Lung (tissue), 12 donors: Measurements from ENCODE around the gene KCTD10. TPM values are rescaled to one million over a fixed set of nuclear protein-coding genes. Genes with fewer than 3 reads are reported as not detected.
"Not testable (repeated sequence)": the region's sequence is repeated elsewhere in the genome, so short reads cannot be mapped to it uniquely, and the experiment has no call there.

Source experiments
- ATAC-seq: fragments of 200-7000 bp; cut with Tn5 transposase; one replicate; pipeline ENCODE4 v1.9.1; 2020; ENCODE audit warnings: moderate number of reproducible peaks; ENCODE audit not compliant: insufficient read depth, low FRiP score
- DNase-seq, 3 donors: peaks; one replicate each; pipeline ENCODE4 v3.0.0-alpha.2; 2013 to 2017
- H3K27ac ChIP-seq, 2 donors: one replicate each; pipeline ENCODE4 v1.5.1; 2013; ENCODE audit warnings: mild to moderate bottlenecking in 2 of 2, moderate library complexity in 2 of 2, control low read depth in 1 of 2, inconsistent platforms in 1 of 2, low read depth in 1 of 2, low read length in 1 of 2
- H3K27me3 ChIP-seq, 3 donors: one replicate each; pipeline ENCODE4 v1.5.1; 2013; ENCODE audit warnings: low read length in 2 of 3; ENCODE audit not compliant: control insufficient read depth in 3 of 3, insufficient read depth in 3 of 3
- H3K36me3 ChIP-seq, 4 donors: one replicate each; pipeline ENCODE4 v1.5.1; 2013; ENCODE audit warnings: low read length in 4 of 4, mild to moderate bottlenecking in 1 of 4, moderate library complexity in 1 of 4; ENCODE audit not compliant: control insufficient read depth in 4 of 4, insufficient read depth in 4 of 4
- H3K4me1 ChIP-seq, 5 donors: one replicate each; pipeline ENCODE4 v1.5.1; 2013; ENCODE audit warnings: low read length in 5 of 5, mild to moderate bottlenecking in 2 of 5, moderate library complexity in 1 of 5; ENCODE audit not compliant: control insufficient read depth in 5 of 5, insufficient read depth in 5 of 5
- H3K4me3 ChIP-seq: one replicate; pipeline ENCODE4 v1.5.1; 2013; ENCODE audit warnings: mild to moderate bottlenecking, control low read depth, moderate library complexity
- H3K9ac ChIP-seq, 2 donors: one replicate each; pipeline ENCODE4 v1.5.1; 2013; ENCODE audit warnings: low read length in 2 of 2, control low read depth in 1 of 2; ENCODE audit not compliant: insufficient read depth in 1 of 2
- H3K9me3 ChIP-seq, 4 donors: one replicate each; pipeline ENCODE4 v1.5.1; 2013; ENCODE audit warnings: low read length in 3 of 4, mild to moderate bottlenecking in 1 of 4, moderate library complexity in 1 of 4; ENCODE audit not compliant: control insufficient read depth in 4 of 4, insufficient read depth in 3 of 4
- CTCF ChIP-seq: IDR thresholded peaks from 2 replicates; pipeline ENCODE4 v1.5.1; 2012; ENCODE audit warnings: mild to moderate bottlenecking; ENCODE audit errors: control extremely low read depth, extremely low read depth
- WGBS, 2 donors: extraction: QIAGEN DNeasy Blood & Tissue Kit; methylation state at CpG; one replicate each; pipeline ENCODE4 v1.1.7; 2013; 5-methylcytosine and 5-hydroxymethylcytosine counted together
- polyA plus RNA-seq, 2 donors: library from polyadenylated mRNA; stranded (reverse); fragments of 200-250 nt; gene quantifications; one replicate each; pipeline ENCODE4 v1.2.1, GENCODE V29; 2013
- total RNA-seq, 2 donors: library from RNA; depleted of rRNA in 1 of 2; stranded (reverse); fragments of >200 nt in 1 of 2; gene quantifications; one replicate each; pipeline ENCODE4 v1.2.1, GENCODE V29; 2014 to 2021
- donor health status: control.
- donor health status: control.
- donor health status: Bipolar disorder and iron deficiency.
- donor health status: healthy.
- donor health status: DM: yes; HTN: yes; CAD: no.

KCTD10 gene
- total and polyA plus RNA-seq, 4 donors, result 21.7 to 72.6 (median 53.7) TPM

DNA sequence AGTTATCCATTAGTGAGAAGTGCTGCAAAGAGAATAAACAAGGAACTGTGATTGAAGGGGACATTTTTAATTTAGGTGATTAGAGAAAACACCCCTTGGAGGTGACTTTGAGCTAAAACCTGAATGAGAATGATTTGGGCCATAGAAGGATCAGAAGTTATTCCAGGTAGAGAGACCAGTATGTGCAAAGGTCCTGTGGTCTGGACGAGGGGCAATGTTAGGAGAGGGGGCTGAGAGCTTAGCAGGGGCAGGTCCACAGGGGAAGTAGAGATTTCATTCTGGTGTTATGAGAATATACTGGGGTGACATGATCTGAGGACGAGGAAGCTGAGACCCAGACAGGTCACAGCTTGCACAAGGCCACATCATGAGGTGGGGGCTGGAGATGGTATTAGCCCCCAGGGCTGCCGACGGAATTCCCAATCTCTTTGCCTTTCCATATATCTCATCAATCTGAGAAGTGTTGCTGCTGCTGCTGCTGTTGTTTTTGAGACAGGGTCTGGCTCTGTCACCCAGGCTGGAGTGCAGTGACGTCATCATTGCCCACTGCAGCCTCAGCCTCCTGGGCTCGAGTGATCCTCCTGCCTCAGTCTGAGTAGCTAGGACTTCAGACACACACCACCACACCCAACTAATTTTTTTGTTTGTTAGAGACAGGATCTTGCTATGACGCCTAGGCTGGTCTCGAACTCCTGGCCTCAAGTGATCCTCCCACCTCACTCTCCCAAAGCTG, 55.6 kb downstream of the KCTD10 start:
- Histone ChIP-seq H3K36me3 (no peaks in the 10 kb centered on the region), H3K9me3 (no peaks in the 10 kb centered on the region), H3K27me3 (peaks cover 0 to 4% (median 0%) of the 10 kb centered on the region in 3 donors), H3K4me3 (no peak overlapping the region), H3K4me1 (no peaks in the 10 kb centered on the region), H3K27ac (no peak overlapping the region), H3K9ac (no peak overlapping the region)
- TF ChIP-seq CTCF, result no peak
- ATAC-seq, result no peak
- WGBS, 2 donors, result 80 to 83% methylated on average over 8 of the region's 8 CpGs
- peak in 1 of 3 donors; percentile 55 for DNase-seq

GRCh38 chr12:109418848-109419480, 58.1 kb downstream of the KCTD10 start:
- no peaks in the 10 kb centered on the region for H3K9me3 ChIP-seq
- ATAC-seq, result no peak
- peaks cover 0 to 4% (median 0%) of the 10 kb centered on the region in 3 donors for H3K27me3 ChIP-seq
- H3K4me3 ChIP-seq, result no peak overlapping the region
- WGBS, 2 donors, result 42 to 73% methylated on average over 4 of the region's 4 CpGs
- no peak overlapping the region for H3K9ac ChIP-seq
- no peaks in the 10 kb centered on the region for H3K36me3 ChIP-seq
- no peak for TF ChIP-seq CTCF
- no peak overlapping the region for H3K27ac ChIP-seq
- H3K4me1 ChIP-seq, result no peaks in the 10 kb centered on the region
- no peak for DNase-seq

DNA sequence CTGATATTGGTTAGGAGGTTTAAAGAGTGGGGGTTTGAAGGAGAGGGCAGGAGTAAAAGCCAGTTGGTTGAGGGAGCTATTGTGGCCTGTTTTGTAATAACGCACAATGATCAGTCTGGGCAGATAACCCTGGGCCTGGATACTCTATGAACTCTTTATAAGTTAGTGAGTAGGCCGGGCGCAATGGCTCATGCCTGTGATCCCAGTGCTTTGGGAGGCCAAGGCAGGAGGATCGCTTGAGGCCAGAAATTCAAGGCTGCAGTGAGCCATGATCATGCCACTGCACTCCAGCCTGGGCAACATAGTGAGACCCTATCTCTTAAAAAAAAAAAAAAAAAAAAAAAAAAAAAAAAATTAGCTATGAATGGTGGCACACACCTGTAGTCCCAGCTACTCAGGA, 71.0 kb downstream of the KCTD10 start:
- H3K9ac ChIP-seq, H3K36me3 ChIP-seq, H3K27me3 ChIP-seq, H3K9me3 ChIP-seq, H3K4me1 ChIP-seq, ATAC-seq, DNase-seq, H3K4me3 ChIP-seq, H3K27ac ChIP-seq: not testable (repeated sequence)
- WGBS, 2 donors, result 94 to 100% methylated on average over 4 of the region's 4 CpGs

DNA sequence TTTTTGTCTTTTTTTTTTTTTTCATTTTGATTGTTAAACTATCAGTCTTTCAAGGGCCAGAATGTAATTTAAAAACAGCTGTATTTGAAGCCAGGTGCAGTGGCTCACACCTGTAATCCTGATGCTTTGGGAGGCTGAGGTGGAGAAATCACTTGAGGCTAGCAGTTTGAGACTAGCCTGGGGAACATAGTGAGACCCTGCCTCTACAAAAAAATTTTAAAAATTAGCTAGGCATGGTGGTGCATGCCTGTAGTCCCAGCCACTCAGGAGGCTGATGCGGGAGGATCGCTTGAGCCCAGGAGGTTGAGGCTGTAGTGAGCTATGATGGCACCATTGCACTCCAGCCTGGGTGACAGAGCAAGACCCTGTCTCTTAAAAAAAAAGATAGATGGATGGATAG, 72.3 kb downstream of the KCTD10 start:
- H3K27me3 ChIP-seq, H3K27ac ChIP-seq, DNase-seq, ATAC-seq, H3K4me1 ChIP-seq, H3K9me3 ChIP-seq, H3K9ac ChIP-seq, H3K4me3 ChIP-seq, H3K36me3 ChIP-seq: not testable (repeated sequence)
- 96% methylated on average over 2 of the region's 2 CpGs for WGBS, 2 donors

Other genes starting within 250 kb of the KCTD10 start
- under 1 TPM; 0.25 to 0.26 TPM for gene FOXN4, start 168.0 kb downstream of the KCTD10 start, total RNA-seq
- under 1 TPM; 0.04 to 0.06 TPM for gene FOXN4, start 168.0 kb downstream of the KCTD10 start, polyA plus RNA-seq
- gene MYO1H, start 129.4 kb downstream of the KCTD10 start, total RNA-seq, result under 1 TPM in 1 of 2 donors, not detected in 1; 0.15 TPM
- gene MYO1H, start 129.4 kb downstream of the KCTD10 start, polyA plus RNA-seq, result under 1 TPM; 0.06 to 0.09 TPM
- gene UBE3B, start 334 bp upstream of the KCTD10 start, total RNA-seq, result 10 to 100 TPM; 38.7 to 58.9 TPM
- 10 to 100 TPM in 1 of 2 donors, 1 to 10 TPM in 1; 10.0 to 15.0 TPM for gene UBE3B, start 334 bp upstream of the KCTD10 start, polyA plus RNA-seq
- 10 to 100 TPM; 23.8 to 86.4 TPM for gene MMAB, start 96.2 kb upstream of the KCTD10 start, total RNA-seq
- gene MMAB, start 96.2 kb upstream of the KCTD10 start, polyA plus RNA-seq, result 10 to 100 TPM; 69.3 to 90.2 TPM
- 10 to 100 TPM; 22.4 to 42.6 TPM for gene MVK, start 96.5 kb upstream of the KCTD10 start, total RNA-seq
- gene MVK, start 96.5 kb upstream of the KCTD10 start, polyA plus RNA-seq, result 10 to 100 TPM; 31.7 to 62.7 TPM
- gene FAM222A, start 236.5 kb upstream of the KCTD10 start, total RNA-seq, result 1 to 10 TPM in 1 of 2 donors, under 1 TPM in 1; 0.28 to 2.6 TPM
- gene FAM222A, start 236.5 kb upstream of the KCTD10 start, polyA plus RNA-seq, result 1 to 10 TPM in 1 of 2 donors, under 1 TPM in 1; 0.81 to 1.3 TPM